HEK293T (cell line): ENCODE data around the gene CAMSAP1.

Experiments
- ARNT ChIP-seq: fragments of 450-650 bp; IDR thresholded peaks from 2 replicates; pipeline ENCODE4 v1.6.1; 2017; ENCODE audit warnings: mild to moderate bottlenecking
- CTBP1 ChIP-seq: fragments of 450-650 bp; IDR thresholded peaks from 2 replicates; pipeline ENCODE4 v1.6.1; 2016; ENCODE audit warnings: borderline replicate concordance
- FOXA1 ChIP-seq: fragments of 450-650 bp; IDR thresholded peaks from 2 replicates; pipeline ENCODE4 v1.6.1; 2016; ENCODE audit warnings: mild to moderate bottlenecking
- L3MBTL2 ChIP-seq: fragments of 450-650 bp; conservative IDR thresholded peaks from 2 replicates; pipeline ENCODE4 v1.6.1; 2016; ENCODE audit warnings: mild to moderate bottlenecking
- SP1 ChIP-seq: fragments of 450-650 bp; IDR thresholded peaks from 2 replicates; pipeline ENCODE4 v1.6.1; 2017
- SUZ12 ChIP-seq: fragments of 450-650 bp; IDR thresholded peaks from 2 replicates; pipeline ENCODE4 v1.6.1; 2016; ENCODE audit warnings: mild to moderate bottlenecking
- TARDBP ChIP-seq: fragments of 450-650 bp; IDR thresholded peaks from 2 replicates; pipeline ENCODE4 v1.6.1; 2016
- ZNF384 ChIP-seq: fragments of 450-650 bp; IDR thresholded peaks from 2 replicates; pipeline ENCODE4 v1.6.1; 2016
- TF ChIP-seq, protein P1 (sequence below): fragments of 450-650 bp; IDR thresholded peaks from 2 replicates; pipeline ENCODE4 v1.6.1; 2016

GRCh38 chr9:135903786-135904520 is 3.4 kb downstream of the CAMSAP1 start:
- no peak for TF ChIP-seq TARDBP
- no peak for TF ChIP-seq FOXA1
- TF ChIP-seq, protein P1, sequence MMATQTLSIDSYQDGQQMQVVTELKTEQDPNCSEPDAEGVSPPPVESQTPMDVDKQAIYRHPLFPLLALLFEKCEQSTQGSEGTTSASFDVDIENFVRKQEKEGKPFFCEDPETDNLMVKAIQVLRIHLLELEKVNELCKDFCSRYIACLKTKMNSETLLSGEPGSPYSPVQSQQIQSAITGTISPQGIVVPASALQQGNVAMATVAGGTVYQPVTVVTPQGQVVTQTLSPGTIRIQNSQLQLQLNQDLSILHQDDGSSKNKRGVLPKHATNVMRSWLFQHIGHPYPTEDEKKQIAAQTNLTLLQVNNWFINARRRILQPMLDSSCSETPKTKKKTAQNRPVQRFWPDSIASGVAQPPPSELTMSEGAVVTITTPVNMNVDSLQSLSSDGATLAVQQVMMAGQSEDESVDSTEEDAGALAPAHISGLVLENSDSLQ = no peak
- TF ChIP-seq CTBP1 = no peak
- TF ChIP-seq SUZ12 = no peak
- no peak for TF ChIP-seq ARNT
- TF ChIP-seq ZNF384 = no peak
- TF ChIP-seq L3MBTL2 = no peak
- TF ChIP-seq SP1 = no peak
